Stimulated activated CD4-positive, alpha-beta T cell treated with anti-CD3 and anti-CD28 coated beads, Interleukin-4, amount 100 ng/mL, for 24 hours (primary cell): Measurements from ENCODE around the gene LARGE1.
"Not testable (repeated sequence)": the region's sequence is repeated elsewhere in the genome, so short reads cannot be mapped to it uniquely, and the experiment has no call there.

Experiments used
- DNase-seq: peaks from one replicate; pipeline ENCODE4 v3.0.0-alpha.2; 2020

LARGE1 gene

GRCh38 chr22:33883561-33883960, 36.7 kb downstream of the LARGE1 start:
- DNase-seq: no peak

GRCh38 chr22:33882991-33883390, 37.3 kb downstream of the LARGE1 start:
- DNase-seq: no peak

GRCh38 chr22:33880986-33881385, 39.3 kb downstream of the LARGE1 start:
- DNase-seq: no peak

GRCh38 chr22:33879796-33880195, 40.5 kb downstream of the LARGE1 start:
- DNase-seq: no peak

- DNase-seq: no peak
These were observed 45.0 kb downstream of the LARGE1 start for GRCh38 chr22:33875316-33875715.

- no peak for DNase-seq
These were observed 46.1 kb downstream of the LARGE1 start for GRCh38 chr22:33874206-33874605.

GRCh38 chr22:33873666-33874065, 46.6 kb downstream of the LARGE1 start:
- DNase-seq: no peak

GRCh38 chr22:33873186-33873585, 47.1 kb downstream of the LARGE1 start:
- no peak for DNase-seq

- DNase-seq: no peak
These were observed 48.3 kb downstream of the LARGE1 start for GRCh38 chr22:33871935-33872334.

- DNase-seq: no peak
These were observed 50.3 kb downstream of the LARGE1 start for GRCh38 chr22:33869946-33870345.

GRCh38 chr22:33867971-33868370, 52.3 kb downstream of the LARGE1 start:
- no peak for DNase-seq

GRCh38 chr22:33867118-33867866, 53.0 kb downstream of the LARGE1 start:
- no peak for DNase-seq

- no peak for DNase-seq
These were observed 53.8 kb downstream of the LARGE1 start for GRCh38 chr22:33866511-33866910.

GRCh38 chr22:33865996-33866395, 54.3 kb downstream of the LARGE1 start:
- no peak for DNase-seq

GRCh38 chr22:33865248-33865647, 55.0 kb downstream of the LARGE1 start:
- DNase-seq: no peak

GRCh38 chr22:33864723-33865130, 55.5 kb downstream of the LARGE1 start:
- DNase-seq: no peak

- no peak for DNase-seq
These were observed 58.9 kb downstream of the LARGE1 start for GRCh38 chr22:33861216-33861875.

- no peak for DNase-seq
These were observed 59.9 kb downstream of the LARGE1 start for GRCh38 chr22:33860386-33860785.

GRCh38 chr22:33859311-33859710, 61.0 kb downstream of the LARGE1 start:
- DNase-seq: no peak

GRCh38 chr22:33858653-33859052, 61.6 kb downstream of the LARGE1 start:
- not testable (repeated sequence) for DNase-seq

- DNase-seq: not testable (repeated sequence)
These were observed 62.5 kb downstream of the LARGE1 start for GRCh38 chr22:33857767-33858166.

GRCh38 chr22:33854724-33855123, 65.6 kb downstream of the LARGE1 start:
- no peak for DNase-seq

- DNase-seq: peak; percentile 4
These were observed 66.8 kb downstream of the LARGE1 start for GRCh38 chr22:33853200-33854097.
